Posterior cingulate gyrus (tissue), 11 donors: ENCODE measurements around the gene ZNF346.

Experiments used
- DNase-seq, 10 donors: peaks; one replicate each; pipeline versions ENCODE4 v3.0.0 to v3.0.0-alpha.2; 2020 to 2021; ENCODE audit warnings: mixed read lengths in 3 of 10
- intact Hi-C: fragments of 100-400 bp; cut with DNase I; formaldehyde crosslinking; loops from one replicate; pipeline ENCODE4 v1.15.1; 2023

Gene ZNF346

DNA sequence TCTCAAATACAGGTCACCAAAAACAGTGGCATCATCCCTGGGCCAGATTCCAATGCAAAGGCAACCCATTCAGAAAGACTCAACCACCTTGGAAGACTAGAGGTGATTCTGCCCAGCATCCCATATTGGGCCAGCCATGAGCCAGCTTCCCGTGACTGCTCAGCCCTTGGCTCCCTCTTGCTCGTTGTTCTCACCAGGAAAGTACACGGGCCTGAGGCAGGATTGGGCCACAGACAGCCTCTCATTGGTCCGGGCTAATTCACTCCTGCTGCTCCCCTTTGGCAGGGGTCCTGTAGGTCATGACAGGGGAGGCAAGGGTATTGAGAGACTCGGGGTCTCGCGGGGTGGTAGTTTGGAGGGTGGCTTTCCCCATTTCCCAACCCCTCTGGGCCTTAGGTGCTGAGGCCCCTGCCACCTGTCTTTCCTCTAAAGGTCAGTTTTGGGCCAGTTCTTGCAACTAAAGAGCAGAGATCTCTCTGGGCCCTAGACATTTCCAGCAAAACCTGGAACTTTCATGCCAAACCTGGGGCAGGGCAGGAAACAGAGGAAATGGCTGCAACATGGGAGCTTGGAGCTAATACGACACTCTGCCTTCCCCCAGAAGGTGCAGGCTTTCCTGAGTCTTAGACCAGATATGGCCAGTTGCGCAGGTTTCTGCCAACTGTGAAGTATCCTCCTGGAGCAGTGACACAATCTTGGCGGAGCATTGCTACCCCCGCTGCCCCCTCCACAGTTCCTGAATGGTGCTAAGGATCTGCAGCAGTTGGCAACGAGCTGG is 42.2 kb downstream of the ZNF346 start:
- DNase-seq = peak in 1 of 10 donors; percentile 59
- intact Hi-C loops = no loop called here

DNA sequence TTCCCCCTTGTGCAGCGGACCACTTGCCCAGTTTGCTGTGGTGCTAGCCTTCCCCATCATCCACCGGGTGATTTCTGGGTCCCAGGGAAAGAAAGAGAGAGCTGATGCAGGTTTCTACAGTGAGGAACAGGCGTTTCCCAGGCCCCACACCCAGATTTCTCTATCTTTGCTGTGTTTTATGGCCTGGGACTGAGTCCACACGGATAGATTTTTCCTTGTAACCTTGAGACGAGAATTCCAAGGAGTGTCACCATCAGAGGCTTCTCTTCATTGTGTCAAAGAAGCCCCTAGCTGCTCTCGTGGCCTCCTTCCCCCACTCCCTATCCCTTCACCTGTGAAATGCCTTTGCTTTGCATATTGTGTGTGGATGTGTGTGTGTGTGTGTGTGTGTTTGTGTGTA is 43.0 kb downstream of the ZNF346 start:
- DNase-seq = no peak
- intact Hi-C loops = no loop called here

DNA sequence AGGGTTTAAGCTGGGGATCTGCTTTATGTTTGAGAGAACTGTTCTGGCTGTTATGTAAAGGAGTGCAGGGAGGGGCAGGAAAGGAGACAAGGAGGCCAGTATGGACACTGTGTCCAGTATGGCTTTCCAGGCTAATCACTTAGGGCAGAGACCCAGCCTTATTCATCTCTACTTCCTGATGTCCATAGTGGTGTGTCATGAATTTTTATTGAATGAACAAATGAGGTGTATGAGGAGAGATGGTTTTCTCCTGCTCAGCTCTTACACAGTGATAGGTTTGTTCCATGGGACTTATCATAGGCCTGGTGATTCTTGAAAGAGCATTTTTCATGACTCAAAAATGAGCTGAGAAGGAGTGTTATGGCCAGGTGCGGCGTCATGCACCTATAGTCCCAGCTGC is 43.7 kb downstream of the ZNF346 start:
- intact Hi-C loops = no loop called here
- no peak for DNase-seq

DNA sequence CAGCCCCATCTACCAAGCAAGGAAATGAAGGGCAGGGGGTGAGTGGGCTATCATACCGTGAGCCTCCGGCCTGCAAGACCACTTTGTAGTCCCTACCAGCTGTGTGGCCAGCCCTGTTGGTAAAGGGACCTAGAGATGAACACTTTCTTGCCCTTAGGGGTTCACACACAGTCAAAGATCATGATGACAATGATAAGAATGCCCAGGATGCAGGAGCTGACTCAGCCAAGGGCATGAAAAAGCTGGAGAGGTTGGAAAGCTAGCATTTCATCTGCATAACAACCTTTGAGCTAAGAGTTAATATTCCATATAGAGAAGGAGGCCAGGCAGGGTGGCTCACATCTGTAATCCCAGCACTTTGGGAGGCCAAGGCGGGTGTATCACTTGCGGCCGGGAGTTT is 45.0 kb downstream of the ZNF346 start:
- DNase-seq = no peak
- intact Hi-C loops = no loop called here

DNA sequence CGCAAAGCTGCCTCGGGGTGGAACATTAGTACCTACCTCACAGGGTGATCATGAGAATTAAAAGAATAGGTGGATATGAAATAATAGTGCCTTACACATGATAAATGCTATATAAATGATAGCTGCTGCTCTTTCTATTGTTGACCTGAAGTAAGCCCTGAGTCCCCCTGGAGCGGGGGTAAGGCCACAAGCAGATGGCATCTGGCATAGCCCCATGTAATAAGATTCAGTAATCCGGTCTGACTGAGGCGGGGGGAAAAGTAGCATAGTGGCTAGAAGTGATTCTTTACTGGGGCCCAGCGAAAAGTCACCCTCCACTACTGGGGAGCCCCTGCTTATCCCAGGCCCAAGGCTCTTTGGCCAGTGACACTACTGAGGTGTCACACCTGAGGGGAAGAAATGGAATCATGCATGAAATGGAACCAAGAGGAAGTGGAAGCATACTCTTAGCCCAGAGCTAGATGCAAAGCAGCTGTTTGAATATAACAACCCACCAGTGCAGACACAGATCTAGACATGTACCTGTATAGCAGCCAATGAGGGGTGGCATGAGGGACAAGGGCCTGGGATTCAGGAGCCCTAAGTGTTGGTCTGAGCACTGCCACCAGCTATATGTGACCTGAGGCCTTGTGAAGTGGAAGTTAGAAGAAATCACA is 48.2 kb downstream of the ZNF346 start:
- intact Hi-C loops = no loop called here
- DNase-seq = no peak

DNA sequence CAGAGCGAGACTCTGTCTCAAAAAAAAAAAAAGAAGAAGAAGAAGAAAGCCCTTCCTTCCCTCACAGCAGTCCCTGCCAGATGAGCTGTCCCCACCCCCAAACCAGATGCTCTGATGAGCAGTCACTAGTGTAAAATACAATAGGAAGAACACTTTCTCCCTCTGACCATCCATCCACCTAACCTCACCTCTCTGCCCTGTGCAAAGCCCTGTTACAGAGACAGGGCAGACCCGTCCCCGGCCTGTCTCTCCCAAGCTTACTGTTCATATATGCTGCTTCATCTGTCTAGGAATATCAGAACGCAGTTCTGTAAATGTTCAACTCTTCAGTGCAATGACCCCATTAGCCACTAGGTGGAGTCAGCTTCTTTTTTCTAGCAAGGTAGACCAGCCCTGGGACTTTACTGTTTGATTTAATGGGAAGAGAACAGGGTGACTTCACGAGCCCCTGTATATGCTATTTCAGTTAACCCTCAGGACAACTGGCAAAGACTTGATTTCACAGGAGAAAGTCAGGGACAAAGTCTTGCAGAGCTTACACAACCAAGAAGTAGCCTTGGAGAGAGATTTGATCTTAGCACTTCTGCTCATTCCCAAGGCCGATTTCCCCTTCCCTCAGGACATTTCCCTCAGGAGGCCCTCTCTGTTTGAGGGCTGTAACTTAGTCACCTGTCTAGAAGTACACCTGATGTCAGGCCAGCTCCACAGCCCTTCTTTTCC is 49.3 kb downstream of the ZNF346 start:
- intact Hi-C loops = loop anchor here (1.0 kb wide), 1 partner anchor 39 kb away; no protein-coding TSS in a partner anchor
- peak in 6 of 10 donors; percentile 29 to 82 (median 57) for DNase-seq

DNA sequence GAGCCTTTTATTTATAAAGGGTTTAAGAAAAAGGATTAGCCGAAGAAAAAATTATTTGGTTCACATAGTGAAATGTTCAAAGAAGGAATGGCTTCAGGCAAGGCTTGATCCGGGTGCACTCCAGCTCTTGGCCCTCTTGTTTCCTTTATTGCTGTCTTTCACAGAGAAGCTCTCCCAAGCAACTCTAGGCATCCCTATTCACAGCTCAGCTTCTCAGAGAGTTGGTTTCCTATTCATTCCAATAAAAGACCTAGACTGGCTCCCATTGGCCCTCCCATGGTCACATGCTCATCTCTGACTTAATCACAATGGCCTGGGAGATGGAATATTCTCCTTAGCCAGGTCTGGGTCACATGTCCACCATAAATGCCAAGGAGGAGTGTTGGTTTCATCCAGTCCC is 54.8 kb downstream of the ZNF346 start:
- intact Hi-C loops = no loop called here
- peak in 1 of 10 donors; percentile 24 for DNase-seq

DNA sequence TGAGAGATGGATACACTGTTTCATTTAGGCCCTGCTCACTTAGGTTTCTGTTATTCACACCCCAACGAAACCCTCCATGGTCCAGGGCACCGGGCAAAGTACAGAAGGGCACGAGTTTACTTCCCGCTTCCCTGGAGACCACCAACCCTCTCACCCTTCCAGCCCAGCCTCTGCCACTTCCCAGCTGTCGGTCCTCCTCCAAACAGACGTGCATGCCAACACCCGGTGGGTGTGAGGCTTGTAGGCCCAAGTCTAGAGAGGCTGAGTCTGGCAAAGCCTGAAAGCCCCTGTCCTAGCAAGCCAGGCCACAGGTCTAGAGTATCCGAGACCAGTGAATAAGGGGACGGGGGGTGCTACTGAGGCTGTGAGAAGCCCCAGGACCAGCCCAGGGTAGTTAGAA is 57.1 kb downstream of the ZNF346 start:
- DNase-seq = peak in 1 of 10 donors; percentile 54
- intact Hi-C loops = no loop called here

DNA sequence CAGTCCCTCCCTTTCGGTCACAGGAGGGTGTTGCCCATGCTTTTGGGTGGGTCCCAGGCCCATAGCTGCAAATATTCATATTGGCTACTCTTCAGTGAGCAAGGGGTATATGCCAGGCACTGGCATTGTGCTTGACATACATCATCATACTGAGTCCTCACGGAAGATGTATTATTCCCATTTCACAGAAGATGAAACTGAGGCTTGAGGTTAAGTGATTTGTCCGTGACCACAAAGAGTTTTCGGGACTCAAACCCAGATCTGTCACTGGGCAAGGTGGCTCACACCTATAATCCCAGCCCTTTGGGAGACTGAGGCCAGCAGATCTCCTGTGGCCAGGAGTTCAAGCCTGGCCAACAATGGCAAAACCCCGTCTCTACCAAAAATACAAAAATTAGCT is 57.8 kb downstream of the ZNF346 start:
- DNase-seq = peak in 1 of 10 donors; percentile 5
- intact Hi-C loops = no loop called here

DNA sequence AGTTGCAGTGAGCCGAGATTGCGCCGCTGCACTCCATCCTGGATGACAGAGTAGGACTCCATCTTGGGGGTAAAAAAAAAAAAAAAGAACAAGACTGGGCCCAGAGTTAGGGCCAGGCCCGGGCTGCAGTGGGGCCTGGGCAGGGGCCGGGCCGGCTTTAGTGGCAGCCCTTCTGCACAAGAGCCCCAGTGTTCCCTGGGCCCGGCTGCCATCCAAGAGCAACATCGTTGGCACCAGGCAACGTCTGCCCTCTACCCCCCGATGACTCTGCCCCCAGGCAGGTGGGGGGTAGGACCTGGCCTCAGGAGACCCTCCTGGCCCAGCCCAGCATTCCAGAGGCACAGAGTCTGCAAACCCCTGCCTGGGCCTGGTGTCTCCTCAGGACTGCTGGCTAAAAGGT is 59.4 kb downstream of the ZNF346 start:
- intact Hi-C loops = no loop called here

DNA sequence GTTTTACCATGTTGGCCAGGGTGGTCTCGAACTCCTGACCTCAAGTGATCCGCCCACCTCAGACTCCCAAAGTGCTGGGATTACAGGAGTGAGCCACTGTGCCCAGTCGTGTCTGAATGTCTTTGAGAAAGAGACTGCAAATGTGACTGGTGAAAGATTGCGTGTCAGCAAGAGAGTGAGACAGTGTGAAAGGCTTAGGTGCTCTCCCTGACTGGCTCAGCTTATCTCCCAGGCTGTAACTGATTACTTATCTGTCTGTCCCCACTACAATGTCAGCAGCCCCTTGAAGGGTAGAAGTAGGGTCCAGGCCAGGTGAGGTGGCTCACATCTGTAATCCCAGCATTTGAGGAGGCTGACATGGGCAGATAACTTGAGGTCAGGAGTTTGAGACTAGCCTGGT is 60.9 kb downstream of the ZNF346 start:
- intact Hi-C loops = no loop called here
- DNase-seq = no peak

More for the DNA sequence above, 59.4 kb downstream of the ZNF346 start:
- peak in 1 of 10 donors; percentile 66 for DNase-seq

DNA sequence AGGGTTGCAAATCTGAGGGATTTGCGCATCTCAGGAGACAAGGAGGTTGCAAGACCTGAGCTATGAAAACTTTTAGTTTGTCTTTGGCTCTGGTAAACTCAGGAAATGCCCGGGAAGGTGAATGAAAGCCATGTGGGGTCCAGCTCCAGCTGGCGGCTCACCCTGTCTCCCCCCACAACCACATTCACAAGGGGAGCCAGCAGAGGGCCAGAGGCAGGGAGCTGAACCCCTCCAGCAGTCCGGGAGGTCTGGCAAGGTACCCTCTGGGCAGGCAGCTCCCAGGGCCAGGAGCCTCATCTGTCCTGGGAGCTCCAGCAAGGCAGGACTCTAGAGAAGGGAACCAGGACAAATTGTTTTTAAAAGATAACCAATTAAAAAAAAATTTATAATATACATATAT is 61.7 kb downstream of the ZNF346 start:
- intact Hi-C loops = no loop called here
- DNase-seq = no peak

DNA sequence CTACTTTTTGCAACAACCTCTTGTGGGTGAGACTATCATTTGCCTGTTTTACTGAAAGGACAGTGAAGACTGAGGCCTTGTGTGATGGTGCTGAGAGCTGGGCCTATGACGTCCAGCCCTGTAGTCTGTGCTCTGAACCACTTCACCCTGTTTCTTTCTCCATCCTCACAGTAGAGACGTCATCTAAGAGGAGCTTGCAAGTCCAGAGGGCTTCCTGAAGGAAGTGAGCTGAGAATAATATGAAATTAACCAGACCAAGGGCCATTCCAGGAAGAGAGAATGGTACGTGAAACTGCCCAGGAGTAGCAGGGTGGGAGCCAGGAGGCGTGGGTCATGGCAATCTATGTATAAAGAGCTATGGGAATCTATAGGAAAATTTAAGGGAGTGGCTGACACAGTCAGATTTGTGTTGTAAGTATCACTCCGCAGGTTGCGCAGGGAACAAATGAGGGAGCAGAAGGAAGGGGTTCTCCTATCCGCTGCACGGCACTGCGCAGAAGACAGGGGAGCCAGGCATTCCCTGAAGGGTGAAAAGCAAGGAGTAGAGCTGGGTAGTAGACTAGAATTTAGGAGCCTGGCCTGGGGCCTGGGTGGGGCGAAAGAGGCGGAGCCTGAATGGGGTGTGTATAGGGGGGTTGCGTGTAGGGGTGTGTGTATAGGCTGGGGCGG is 63.6 kb downstream of the ZNF346 start:
- intact Hi-C loops = no loop called here
- DNase-seq = no peak

DNA sequence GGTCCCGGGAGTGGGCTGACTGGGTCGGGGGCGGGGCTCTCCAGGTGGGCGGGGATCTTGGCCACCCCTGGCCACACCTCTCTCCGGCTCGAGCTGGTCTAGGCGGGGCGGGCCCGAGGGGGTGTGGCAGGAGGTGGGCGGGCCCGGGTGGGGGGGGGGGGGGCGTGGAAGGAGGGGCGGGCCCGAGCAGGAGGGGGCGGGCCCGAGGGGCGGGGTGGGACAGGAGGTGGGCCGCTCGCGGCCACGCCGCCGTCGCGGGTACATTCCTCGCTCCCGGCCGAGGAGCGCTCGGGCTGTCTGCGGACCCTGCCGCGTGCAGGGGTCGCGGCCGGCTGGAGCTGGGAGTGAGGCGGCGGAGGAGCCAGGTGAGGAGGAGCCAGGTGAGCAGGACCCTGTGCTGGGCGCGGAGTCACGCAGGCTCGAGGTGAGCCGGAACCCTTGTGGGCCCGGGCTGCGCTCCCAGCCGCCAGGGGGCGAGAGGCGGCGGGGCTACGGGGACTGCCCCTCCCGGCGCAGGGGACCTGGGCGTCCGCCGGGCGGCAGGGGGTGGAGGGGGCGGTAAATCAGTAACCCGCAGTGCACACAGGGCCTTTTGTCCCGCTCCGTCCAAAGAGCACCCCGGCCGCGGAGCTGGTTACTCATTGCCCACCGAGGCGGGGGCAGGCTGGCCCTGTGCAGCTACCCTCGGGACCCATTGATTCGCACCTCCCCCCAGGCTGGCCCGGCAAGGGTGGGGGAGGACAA is 64.3 kb downstream of the ZNF346 start, which contains the start of gene FGFR4:
TSS of gene FGFR4 (plus strand) at position 262 of the 744 bp plus-strand sequence. CDS start 2,688 bp downstream, outside the sequence.
- peak in 1 of 10 donors; percentile 28 for DNase-seq
- intact Hi-C loops = no loop called here

DNA sequence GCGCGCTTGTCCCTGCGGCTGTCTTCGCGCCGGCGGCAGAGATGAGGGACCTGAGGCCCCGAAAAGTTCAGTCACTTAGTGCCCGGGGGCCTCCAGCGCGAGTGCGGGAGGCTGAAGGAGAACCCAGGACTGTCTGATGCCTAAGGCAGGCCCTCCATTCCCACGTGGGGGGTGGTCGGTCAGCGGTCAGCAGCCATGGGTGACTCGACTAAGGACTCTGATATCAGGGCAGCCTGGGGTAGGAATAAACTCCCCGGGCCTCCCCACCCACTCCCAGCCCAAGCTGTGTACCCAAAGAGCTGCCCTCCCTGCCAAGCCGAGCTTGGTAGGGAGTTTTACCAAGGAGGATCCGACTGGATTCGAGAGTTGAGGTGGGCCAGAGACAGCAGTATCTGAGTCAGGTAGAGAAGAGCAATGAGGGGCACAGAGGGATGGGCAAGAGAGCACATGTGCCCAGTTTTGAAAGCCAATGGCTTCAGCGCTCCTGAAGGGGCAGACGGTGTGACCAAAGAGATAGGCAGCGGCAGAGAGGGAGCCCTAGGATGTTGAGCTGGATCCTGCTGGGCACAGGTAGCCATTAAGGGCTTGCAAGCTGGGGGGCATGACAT is 65.0 kb downstream of the ZNF346 start:
- intact Hi-C loops = no loop called here
- no peak for DNase-seq

DNA sequence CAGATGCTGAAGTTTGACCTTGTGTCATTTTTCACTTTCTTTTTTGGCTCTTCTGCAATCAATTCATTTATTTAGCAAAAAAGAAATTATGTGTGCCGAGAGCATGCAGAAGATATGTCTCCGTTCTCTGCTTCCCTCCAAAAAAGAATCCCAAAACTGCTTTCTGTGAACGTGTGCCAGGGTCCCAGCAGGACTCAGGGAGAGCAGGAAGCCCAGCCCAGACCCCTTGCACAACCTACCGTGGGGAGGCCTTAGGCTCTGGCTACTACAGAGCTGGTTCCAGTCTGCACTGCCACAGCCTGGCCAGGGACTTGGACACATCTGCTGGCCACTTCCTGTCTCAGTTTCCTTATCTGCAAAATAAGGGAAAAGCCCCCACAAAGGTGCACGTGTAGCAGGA is 66.6 kb downstream of the ZNF346 start:
- intact Hi-C loops = no loop called here
- no peak for DNase-seq

DNA sequence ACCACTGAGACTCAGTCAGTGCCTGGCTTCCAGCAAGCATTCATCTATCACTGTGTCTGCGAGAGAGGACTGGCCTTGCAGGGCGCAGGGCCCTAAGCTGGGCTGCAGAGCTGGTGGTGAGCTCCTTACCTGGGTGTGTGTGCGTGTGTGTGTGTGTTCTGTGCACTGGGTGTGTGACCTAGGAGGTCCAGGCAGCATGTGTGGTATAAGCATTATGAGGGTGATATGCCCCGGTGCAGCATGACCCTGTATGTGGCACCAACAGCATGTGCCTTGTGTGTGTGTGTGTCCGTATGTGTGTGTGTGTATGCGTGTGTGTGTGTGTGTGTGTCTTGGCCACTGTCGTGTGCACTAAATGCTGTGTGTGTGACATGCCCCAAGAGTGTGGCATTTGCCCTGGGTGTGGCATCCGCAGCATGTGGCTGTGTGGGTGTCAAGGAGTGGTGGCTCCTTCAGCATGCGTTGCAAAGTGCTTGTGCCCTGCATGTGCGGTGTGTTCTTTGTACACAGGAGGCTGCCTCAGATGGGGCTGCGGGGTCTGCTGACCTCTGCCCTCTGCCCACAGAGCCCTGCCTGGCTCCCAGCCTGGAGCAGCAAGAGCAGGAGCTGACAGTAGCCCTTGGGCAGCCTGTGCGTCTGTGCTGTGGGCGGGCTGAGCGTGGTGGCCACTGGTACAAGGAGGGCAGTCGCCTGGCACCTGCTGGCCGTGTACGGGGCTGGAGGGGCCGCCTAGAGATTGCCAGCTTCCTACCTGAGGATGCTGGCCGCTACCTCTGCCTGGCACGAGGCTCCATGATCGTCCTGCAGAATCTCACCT is 67.5 kb downstream of the ZNF346 start:
- DNase-seq = no peak
- intact Hi-C loops = no loop called here

DNA sequence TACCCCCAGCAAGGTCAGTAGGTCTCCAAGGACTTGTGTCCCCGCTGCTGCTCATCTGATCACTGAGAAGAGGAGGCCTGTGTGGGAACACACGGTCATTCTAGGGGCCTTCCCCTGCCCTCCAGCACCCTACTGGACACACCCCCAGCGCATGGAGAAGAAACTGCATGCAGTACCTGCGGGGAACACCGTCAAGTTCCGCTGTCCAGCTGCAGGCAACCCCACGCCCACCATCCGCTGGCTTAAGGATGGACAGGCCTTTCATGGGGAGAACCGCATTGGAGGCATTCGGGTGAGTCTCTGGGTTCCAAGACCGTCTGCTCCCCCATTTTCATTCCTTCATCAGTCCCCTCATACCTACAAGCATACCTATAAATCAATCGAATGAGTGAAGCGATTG is 68.3 kb downstream of the ZNF346 start:
- DNase-seq = no peak

DNA sequence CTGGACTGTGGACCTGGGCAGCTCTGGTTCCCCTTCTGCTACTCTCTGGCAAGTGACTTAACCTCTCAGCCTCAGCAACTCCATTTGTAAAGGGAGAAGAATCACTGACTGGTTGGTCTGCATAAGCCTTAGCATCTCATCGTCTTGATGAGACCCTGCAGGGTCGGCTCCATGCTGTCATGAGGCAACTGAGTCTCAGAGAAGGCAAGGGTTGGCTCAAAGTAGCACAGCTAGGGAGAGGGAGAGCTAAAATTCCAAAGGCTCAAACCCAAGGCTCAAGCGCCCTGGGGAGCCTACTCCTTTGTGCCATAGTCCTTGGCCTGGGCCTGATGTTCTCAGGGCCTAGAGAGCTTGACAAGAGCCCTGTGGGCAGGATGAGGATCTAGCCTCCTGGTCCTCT is 68.7 kb downstream of the ZNF346 start:
- intact Hi-C loops = no loop called here

More for the DNA sequence above, 68.3 kb downstream of the ZNF346 start:
- intact Hi-C loops = no loop called here

More for the DNA sequence above, 68.7 kb downstream of the ZNF346 start:
- DNase-seq = no peak
